HG03175 (cell line): ENCODE data around the gene PDE4B.
"Not testable (repeated sequence)": the region's sequence is repeated elsewhere in the genome, so short reads cannot be mapped to it uniquely, and the experiment has no call there.

Experiments used
- ATAC-seq: cut with Tn5 transposase; IDR thresholded peaks from one replicate; pipeline ENCODE4 v1.9.1; 2021; ENCODE audit warnings: mild to moderate bottlenecking, moderate library complexity; ENCODE audit not compliant: unreplicated experiment

Gene PDE4B

DNA sequence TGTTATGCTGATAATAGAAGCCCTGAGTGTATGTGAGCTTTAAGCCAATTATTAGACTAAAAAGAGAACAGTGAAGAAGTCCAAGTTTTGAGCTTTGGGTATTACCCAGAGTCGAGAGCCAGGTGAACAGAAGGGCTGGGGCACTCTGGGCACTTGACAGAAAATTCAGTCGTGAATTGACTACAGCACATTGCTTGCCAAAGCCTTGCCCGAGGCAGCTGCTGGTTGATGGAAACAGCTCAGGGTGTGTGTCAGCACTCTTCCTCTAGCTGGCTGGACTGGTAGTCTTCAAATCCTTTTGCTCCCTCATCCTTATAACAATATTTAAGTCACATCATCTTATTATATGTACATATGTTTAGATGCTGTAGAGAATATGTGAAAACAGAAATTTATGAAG lies 21.3 kb downstream of the PDE4B start:
- no peak for ATAC-seq

DNA sequence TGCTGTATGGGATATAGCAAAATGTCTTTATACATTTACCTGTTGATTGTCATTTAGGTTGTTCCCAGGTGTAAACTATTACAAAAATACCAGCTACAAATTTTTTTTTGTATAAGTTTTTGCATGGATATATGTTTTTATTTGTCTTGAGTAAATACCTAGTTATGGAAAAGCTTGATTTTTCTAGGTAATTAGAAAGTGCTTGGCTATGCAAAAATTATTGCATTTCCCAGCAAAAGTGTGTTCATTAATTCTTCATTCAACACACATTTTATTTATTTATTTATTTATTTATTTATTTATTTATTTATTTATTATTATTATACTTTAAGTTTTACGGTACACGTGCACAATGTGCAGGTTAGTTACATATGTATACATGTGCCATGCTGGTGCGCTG lies 22.1 kb downstream of the PDE4B start:
- ATAC-seq: no peak

DNA sequence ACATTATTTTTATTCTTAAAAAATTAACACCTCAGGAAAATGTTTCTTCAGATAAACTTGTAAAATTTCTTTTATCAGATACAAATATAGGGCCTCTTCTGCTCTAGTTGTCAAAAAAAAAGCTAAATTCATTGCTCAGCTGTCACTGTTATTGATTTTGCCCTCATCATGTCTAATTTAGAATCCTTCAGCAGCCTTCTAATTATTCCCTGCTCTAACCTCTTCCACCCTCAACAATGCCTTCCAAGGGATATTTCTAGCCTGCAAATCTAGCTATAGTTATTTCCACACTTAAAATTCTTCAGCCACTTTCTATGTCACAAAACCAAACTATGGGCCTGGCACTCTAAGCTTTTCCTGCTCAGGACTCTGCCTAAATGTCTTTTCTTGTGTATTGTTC lies 25.2 kb downstream of the PDE4B start:
- no peak for ATAC-seq

DNA sequence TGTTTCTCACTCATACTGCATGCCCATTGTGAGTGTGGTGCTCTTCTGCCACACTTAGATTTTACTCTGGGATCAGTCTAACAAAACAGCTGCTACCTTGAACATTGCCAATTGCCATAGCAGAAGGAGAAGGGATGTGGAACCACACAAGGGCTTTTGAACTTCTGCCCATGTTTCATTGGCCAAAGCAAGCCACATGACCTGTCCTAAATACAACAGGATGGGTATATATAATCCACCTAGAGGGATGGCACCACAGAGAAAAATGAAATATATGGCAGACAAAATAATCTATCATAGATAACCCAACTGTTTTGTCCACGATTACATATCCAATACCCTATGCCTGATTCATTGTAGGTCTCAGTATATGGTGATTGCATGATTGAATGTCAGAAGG lies 26.3 kb downstream of the PDE4B start:
- ATAC-seq: no peak

DNA sequence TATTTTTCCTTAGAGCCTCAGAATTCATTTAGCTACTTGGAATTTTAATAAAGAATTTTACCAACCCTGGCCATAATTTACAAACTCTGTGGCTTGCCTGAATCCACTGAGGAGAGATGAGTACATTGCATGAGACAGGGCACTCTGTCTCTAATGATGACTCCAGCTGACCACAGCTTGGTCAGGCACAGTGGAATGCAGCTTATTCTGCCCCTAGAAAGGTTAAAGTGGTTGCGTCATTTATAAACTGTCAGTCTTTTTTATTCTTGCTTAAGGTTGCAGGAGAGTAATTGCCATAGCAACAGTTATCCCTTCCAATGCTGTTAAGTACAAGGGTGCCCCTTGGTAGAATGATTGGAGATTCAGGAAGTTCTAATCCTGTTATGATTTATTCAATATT lies 28.3 kb downstream of the PDE4B start:
- ATAC-seq: no peak

DNA sequence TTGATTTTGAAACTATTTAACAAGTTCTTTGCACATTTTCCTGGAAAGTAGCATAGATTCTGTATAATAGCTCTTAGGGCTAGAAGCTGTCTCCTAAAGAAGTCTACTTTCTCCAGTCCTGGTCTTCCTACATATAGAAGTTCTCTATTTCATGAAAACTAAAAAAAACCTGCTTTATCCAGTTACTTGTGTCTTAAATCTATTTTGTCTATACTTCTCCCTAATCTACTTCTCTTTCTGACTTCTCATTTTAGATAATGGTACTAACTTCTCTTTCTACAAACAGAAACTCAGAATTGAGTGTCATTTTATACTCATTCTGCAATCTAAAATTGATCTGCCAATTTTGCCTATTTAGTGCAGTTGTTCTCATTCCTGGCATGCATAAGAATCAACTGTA lies 28.7 kb downstream of the PDE4B start:
- ATAC-seq: no peak

DNA sequence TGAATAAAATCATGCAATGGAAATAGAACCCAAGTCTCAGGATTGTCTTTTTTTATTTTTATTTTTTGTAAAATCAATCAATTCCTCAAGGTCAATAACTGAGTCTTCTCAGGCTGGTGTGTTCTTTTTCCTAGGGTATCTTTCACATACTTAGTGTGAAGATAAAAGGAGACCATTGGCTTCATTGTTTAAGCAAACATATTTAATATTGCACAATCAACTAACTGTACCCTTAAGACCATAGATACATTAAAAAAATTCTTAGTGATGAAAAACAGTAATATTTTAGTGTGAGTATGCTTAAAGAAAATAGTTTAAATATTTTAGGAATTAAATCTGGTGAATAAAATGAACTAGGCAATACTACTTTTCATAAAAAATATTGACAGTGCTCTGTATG lies 31.4 kb downstream of the PDE4B start:
- no peak for ATAC-seq

DNA sequence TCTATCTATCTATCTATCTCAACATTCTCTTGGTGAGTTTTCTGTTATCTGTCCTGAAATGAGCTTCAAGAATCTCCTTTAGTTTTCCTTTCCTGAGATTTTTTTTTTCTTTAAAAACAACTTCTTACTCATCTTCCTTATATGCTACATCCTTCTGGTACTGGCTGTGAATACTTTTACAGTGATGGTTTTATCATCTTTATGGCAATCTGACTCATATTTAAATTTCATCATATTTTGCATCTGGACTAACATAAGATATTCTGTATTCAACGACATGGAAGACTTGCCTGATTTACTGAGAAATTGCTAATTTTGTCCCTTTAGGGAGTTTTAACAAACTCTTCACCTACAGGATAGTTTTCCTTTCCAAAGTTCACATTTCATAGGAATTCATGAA lies 33.0 kb downstream of the PDE4B start:
- no peak for ATAC-seq

DNA sequence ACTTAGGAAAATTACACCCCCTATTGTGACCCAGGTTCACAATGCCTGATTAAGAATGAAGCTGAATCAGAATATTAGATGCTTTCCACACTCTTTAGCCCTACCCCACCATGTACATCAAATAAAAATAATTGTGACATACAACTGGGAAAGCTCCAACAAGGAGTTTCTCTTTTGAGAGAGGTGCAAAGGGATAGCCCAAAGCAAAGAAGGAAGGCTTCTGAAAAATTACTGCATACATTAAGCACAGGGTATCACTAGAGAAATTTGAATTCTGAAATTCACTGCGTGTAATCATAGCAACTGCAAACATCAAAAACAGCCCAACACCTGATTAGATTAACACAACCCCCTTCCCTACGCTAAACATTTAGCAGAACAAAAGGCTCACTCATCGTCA lies 34.1 kb downstream of the PDE4B start:
- ATAC-seq: no peak

DNA sequence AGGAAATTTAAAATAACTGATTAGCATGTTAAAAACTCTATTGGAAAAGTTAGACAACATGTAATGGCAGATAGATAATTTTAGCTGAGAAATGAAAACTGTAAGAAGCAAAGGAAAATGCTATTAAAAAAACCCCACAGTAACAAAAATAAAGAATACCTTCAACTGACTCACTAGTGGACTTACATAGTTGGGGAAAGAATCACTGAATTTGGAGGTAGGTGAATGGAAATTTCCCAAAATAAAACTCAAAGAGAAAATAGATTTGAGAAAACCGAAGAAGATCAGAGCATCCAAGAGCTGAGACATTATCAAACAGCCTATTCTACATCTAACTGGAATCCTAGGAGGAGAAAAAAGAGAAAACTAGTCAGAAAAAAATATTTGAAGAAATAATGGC lies 34.7 kb downstream of the PDE4B start:
- no peak for ATAC-seq

DNA sequence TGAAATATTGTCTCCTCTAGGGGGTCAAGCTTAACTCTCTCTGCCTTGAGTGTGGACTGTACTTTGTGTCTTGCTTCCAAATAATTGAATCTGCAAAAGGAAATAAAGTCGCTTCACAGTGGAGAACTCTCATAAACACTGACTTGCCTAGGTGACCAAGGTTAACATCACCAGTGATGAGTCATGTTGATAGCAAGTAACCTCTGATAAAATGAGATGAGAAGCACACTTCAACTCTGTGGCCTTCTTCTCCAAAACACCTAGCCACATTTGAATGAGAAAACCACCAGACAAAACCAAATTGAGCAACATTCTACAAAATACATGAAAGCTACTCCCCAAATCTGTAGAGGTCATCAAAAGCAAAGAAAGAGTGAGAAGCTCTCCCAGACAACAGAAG lies 37.6 kb downstream of the PDE4B start:
- ATAC-seq: peak; percentile 78

DNA sequence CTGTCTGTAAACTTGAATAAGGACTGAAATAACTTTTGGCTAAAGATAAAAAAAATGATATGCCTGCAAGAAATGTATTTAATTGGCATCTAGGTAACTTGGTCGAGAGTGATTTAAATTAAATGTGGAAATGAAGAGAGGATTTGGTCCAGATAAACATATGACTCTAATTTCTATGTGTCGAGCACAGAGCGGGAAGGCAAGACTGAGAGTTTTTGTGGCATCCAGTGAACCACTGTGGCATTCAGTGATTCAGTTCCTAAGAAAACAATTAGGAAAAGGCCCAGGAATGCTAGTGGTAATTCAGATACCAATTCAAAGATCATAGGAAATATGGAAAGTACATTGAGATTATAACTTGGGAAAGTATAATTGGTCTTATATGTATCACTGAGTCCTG lies 39.6 kb downstream of the PDE4B start:
- ATAC-seq: no peak

DNA sequence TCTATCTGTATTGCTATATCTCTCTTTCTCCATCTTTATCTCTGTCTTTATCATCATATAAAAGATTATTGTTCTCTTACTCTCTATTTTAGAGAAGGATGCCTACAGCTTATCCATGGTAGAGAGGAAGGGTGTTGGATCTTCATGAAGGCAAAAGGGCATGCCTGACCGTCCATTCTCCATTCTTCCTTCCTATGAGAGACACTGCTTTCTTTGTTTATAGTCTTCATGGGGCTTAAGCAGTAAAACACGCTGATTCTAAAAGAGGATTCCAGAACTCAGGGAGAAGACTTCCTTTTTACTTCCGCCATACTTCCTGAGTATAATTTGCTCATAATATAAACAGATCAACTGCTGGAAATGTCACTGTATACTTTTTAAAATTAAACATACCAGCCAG lies 44.0 kb downstream of the PDE4B start:
- no peak for ATAC-seq

DNA sequence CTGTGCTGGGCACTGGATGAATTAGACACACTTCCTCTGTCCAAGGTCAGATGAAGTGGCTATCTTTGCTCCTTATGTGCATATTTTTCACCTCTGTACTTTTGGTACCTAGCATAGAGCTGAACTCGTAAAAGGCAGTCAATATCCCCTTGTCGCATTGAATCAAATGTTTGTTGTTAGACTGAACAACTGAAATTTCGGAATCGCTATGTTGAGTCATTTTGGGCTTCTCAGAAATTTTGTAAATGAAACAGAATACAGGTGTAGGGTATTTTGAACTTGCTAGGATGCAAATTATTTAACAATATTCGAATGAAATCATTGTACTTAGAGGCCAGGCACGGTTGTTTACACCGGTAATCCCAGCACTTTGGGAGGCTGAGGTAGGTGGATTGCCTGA lies 48.0 kb downstream of the PDE4B start:
- ATAC-seq: no peak

DNA sequence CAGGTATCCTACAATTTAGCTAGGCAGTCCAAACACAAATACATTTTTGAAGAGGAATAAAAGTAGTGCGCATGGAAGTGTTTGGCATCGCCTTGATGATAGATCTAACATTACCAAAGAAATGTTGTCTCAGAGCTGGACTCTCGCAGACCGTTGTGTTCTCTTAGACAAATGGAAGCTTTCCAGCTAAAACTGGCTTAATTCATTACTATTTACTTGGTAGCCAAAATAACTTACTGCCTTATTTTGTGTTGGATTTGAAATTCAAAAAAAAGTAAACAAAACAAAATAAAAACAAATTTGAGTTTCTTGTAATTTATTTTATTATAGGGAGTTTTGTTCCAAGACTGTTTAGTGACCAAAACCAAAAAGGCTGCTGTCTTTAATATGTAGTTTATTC lies 51.6 kb downstream of the PDE4B start:
- ATAC-seq: no peak

DNA sequence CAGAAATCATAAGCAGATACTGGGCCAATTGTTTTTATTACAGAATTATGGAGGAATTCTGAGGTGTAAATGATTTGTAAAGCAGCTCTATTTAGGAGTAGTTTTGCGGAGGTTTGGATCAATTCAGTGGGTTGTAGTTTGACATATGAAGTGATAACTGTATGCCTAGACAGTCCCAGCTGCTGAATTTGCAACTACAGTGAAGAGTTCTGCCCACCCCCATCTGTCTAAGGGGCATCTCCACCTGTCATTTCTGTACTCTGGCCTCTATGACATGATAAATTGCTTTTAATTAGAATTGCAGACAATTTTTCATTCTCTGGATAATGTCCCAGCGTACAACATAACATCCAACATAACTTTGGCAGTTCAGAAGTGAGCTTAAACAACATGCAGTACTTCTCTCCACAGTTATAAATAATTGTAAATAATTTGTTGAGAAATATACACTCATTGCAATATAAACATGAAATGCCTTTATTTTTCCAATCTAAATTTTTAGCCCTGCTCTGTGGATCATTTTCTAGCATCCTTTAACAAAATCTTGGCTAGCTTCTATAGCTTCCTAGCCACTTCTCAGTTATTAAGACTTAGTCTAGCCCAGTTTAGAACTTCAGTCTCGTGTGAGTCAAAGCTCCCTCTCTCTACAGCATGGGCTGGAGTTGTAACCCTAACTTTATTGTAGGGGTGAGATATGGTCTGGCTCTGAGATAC lies 52.3 kb downstream of the PDE4B start:
- ATAC-seq: no peak

DNA sequence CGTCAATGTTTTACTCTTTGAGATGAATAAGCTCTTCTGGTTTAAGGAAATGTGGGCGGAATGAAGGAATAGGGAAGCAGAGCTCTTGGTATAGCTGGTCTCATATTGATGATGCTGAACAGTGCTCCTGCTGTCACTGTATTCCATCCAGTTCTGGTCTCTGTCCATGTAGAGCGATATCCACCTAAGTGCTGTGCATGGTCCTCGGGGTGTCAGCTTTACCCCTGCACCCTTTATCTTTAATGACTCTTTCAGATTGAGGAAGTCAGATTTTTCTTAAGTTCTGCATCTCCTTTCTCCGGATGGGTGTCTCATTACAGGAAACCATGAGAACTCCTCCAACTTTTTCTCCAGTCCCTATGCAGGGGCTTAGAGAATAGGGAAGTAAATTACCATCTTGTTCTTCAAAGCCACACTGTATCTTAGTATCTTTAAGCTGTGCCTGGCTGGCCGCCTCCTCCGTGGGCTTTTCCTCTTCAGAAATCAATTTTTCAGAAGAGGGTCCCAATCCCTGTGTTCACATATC lies 52.9 kb downstream of the PDE4B start:
- no peak for ATAC-seq

DNA sequence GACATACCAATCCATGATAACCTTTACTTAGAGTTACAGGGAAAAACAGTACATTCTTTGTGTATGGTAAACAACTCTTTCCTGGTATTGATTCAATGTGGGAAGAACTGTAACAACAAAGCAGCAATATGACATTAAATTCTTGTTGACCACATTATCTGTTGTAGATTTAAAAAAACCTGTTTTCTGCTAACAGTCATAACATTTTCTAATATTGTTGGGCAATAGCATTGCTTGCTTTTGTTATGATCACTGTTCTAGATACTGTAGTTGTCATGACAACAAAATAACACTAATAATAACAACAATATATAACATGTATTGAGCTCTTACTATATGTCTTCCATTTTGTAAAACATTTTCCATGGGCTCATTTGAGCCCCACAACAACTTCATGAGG lies 54.2 kb downstream of the PDE4B start:
- no peak for ATAC-seq

DNA sequence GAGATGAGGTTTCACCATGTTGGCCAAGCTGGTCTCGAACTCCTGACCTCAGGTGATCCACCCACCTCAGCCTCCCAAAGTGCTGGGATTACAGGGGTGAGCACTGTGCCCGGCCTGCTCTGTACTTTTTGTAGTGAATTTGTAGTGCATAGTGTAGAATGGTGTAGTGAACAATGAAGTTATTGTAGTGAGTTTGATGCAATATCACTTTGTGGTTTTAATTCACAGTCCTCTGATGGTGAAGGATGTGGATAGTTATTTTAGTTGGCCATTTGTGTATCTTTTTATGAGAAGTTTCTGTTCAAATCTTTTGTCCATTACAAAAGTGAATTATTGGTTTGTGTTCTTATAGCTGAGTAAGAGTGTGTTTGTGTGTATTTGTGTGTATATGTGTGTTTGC lies 57.6 kb downstream of the PDE4B start:
- ATAC-seq: no peak

DNA sequence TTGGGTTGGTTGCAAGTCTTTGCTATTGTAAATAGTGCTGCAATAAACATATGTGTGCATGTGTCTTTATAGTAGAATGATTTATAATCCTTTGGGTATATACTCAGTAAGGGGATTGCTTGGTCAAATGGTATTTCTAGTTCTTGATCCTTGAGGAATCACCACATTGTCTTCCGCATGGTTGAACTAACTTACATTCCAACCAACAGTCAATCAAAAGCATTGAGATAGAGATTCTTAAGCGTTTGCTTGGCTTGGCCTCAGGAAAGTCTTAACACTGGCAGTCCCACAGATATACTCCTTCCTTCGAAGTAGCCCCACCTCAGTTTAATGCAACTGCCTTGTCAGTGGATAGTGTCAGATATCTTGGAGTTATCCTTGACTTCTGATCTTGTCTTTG lies 63.9 kb downstream of the PDE4B start:
- ATAC-seq: not testable (repeated sequence)

DNA sequence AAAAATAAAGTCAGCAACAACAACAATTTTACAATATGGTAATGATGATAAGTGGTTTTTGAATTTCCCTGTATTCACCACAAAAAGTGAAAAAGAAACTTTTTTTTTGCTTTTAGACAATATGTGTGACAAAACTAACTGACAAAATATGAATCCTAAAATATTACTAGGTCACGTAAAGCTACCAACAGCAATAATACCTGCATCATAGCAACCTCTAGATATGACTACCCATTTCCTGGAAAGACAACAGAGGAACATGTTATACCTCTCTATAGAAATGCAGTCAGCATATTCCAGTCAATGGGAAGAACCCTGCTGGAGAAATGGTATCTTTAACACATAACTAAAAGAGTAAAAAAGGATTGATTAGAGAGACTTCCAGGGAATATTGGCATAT lies 73.7 kb downstream of the PDE4B start:
- peak; percentile 75 for ATAC-seq

DNA sequence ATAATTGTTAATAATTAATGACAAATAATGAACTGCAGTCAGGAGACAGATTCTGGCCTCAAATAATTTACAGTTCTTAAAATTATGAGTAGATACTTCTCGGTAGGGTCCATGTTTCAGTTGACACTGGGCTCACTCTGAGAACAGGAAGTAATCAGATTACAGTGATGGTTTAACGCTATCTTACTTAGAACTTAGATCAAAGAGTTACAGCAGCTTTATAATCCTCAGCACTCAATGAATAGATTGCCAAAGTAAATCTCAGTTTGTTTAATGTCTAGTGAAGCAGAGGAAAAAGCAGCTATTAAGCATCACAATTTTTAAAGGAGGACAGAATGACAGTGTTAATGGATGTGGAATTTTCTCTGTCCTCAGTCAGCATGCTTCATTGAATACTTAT lies 79.6 kb downstream of the PDE4B start:
- ATAC-seq: no peak

DNA sequence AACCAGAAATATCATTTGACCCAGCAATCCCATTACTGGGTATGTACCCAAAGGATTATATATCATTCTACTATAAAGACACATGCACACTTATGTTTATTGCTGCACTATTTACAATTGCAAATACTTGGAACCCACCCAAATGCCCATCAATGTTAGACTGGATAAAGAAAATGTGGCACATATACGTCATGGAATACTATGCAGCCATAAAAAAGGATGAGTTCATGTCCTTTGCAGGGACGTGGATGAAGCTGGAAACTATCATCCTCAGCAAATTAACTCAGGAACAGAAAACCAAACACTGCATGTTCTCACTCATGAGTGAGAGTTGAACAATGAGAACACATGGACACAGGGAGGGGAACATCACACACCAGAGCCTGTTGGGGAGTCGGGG lies 85.6 kb downstream of the PDE4B start:
- not testable (repeated sequence) for ATAC-seq
